ENCODE results near the gene EIF3I. TPM values are rescaled to one million over a fixed set of nuclear protein-coding genes. Genes with fewer than 3 reads are reported as not detected.

Gene EIF3I
- total RNA-seq, 1 experiment from 2014 or later, result 222 TPM

DNA sequence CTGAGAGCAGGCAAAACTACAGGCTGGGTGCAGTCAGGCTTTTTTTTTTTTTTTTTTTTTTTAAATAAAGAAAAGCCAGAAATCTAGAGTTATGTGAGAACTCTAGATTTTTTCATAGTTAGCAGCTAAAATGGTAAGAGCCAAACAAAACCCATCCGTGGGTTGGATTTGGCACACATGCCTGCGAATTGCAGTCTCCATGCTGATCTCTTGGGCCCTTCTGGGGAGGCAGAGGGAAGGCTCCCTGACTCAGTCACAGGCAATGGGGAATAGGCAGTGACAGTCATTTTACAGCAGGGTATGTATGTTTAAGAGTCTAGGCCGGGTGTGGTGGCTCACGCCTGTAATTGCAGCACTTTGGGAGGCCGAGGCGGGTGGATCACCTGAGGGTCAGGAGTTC, 40.1 kb upstream of the EIF3I start:
- Histone ChIP-seq H3K23me2 (ENCODE audit: insufficient read length, low read depth, low read length, poor library complexity, severe bottlenecking) (peaks cover 7% of the 10 kb centered on the region), H3K14ac (ENCODE audit: insufficient read depth, low read length) (no peak overlapping the region), H3K18ac (ENCODE audit: insufficient read length, low read depth, low read length) (no peak overlapping the region), H3K9me3 (ENCODE audit: control insufficient read depth, low read depth, low read length) (no peaks in the 10 kb centered on the region), H2BK120ac (ENCODE audit: low read depth, low read length, poor library complexity, severe bottlenecking) (no peak overlapping the region), H2AFZ (ENCODE audit: low read length) (no peak overlapping the region), H3K23ac (ENCODE audit: insufficient read length, low read depth, low read length) (no peak overlapping the region), H3T11ph (ENCODE audit: low read length) (no peak overlapping the region), H2BK5ac (ENCODE audit: insufficient read length, low read length) (no peak overlapping the region), H2AK5ac (ENCODE audit: insufficient read length, low read length) (no peak overlapping the region), H3K4ac (ENCODE audit: low read depth, low read length) (no peak overlapping the region), H4K5ac (ENCODE audit: insufficient read length, low read depth, low read length) (no peak overlapping the region), H3K27ac (ENCODE audit: insufficient read length, low read depth, low read length) (no peak overlapping the region), H2BK12ac (ENCODE audit: insufficient read length, low read depth, low read length) (no peak overlapping the region), H4K8ac (replicated peaks; ENCODE audit: insufficient read length, low read depth, low read length) (no peak overlapping the region), H2BK15ac (ENCODE audit: low read depth, low read length) (no peak overlapping the region), H3K4me2 (ENCODE audit: insufficient read depth, insufficient read length, low read length) (no peak overlapping the region), H3K79me2 (ENCODE audit: insufficient read depth, low read length) (peaks cover 4% of the 10 kb centered on the region; the same call in 1 of the 2 replicates), H4K20me1 (ENCODE audit: control insufficient read depth, insufficient read depth, insufficient read length) (no peaks in the 10 kb centered on the region), H2BK20ac (ENCODE audit: low read depth, low read length, poor library complexity, severe bottlenecking) (no peak overlapping the region), H3K56ac (ENCODE audit: insufficient read length, low read depth, low read length) (no peak overlapping the region), H4K91ac (ENCODE audit: insufficient read length, low read depth, low read length) (no peak overlapping the region), H3K27me3 (ENCODE audit: insufficient read depth, low read length) (no peaks in the 10 kb centered on the region), H3K9ac (ENCODE audit: extremely low read depth, insufficient read length, low read length) (no peak overlapping the region), H3K4me1 (ENCODE audit: insufficient read depth, low read length) (peaks cover 6% of the 10 kb centered on the region), H3K79me1 (ENCODE audit: insufficient read depth, low read depth, low read length, poor library complexity, severe bottlenecking) (peaks cover 6% of the 10 kb centered on the region)
- Mint-ChIP-seq H3K4me3 (no peak overlapping the region; a peak in 1 of 5 replicates), H3K27ac (peak overlapping the region in 2 of 3 experiments; percentile 37 to 61; a peak in 2 of 7 replicates), H3K27me3 (ENCODE audit: low read depth) (no peaks in the 10 kb centered on the region), H3K9me3 (no peaks in the 10 kb centered on the region), H3K36me3 (ENCODE audit: insufficient read depth in 1 of 3, low read depth in 3 of 3) (peaks cover 42 to 58% (median 58%) of the 10 kb centered on the region in 3 experiments), H3K4me1 (peaks cover 28 to 33% of the 10 kb centered on the region in 2 experiments)
- TF ChIP-seq, protein P1, sequence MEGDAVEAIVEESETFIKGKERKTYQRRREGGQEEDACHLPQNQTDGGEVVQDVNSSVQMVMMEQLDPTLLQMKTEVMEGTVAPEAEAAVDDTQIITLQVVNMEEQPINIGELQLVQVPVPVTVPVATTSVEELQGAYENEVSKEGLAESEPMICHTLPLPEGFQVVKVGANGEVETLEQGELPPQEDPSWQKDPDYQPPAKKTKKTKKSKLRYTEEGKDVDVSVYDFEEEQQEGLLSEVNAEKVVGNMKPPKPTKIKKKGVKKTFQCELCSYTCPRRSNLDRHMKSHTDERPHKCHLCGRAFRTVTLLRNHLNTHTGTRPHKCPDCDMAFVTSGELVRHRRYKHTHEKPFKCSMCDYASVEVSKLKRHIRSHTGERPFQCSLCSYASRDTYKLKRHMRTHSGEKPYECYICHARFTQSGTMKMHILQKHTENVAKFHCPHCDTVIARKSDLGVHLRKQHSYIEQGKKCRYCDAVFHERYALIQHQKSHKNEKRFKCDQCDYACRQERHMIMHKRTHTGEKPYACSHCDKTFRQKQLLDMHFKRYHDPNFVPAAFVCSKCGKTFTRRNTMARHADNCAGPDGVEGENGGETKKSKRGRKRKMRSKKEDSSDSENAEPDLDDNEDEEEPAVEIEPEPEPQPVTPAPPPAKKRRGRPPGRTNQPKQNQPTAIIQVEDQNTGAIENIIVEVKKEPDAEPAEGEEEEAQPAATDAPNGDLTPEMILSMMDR (conservative IDR thresholded peaks at IDR 0.05), result no peak
- DNase-seq, result no peak
- no CpG with 5 or more reads among the region's 6 CpGs for WGBS (ENCODE audit: extremely low coverage, insufficient read length, low lambda C conversion rate)

All from H9 (cell line).